Natural killer cell treated with Interleukin-12 subunit alpha and Interleukin-12 subunit beta and Interleukin-15 and Interleukin-18, amount 100 ng/mL, for 72 hours (primary cell): ENCODE results near the gene RSRP1. TPM values are rescaled to one million over a fixed set of nuclear protein-coding genes. Genes with fewer than 3 reads are reported as not detected.
"Not testable (repeated sequence)": the region's sequence is repeated elsewhere in the genome, so short reads cannot be mapped to it uniquely, and the experiment has no call there.

Experiments
- ATAC-seq, 2 donors: fragments of 150-1000 bp; cut with Tn5 transposase in 1 of 2; sonication (Bioruptor Pico), chemical (Tn5 transposase) in 1 of 2; 2 replicates each; pipeline ENCODE4 v1.10.0; 2021
- DNase-seq: peaks from one replicate; pipeline ENCODE4 v3.0.0; 2022; ENCODE audit warnings: low spot score
- H3K27ac Mint-ChIP-seq, 2 donors: 1 replicate in 1 of 2; 2 replicates in 1 of 2; pipeline ENCODE4 v1.8.0; 2022; ENCODE audit warnings: mixed read lengths in 2 of 2, mild to moderate bottlenecking in 1 of 2, moderate library complexity in 1 of 2
- H3K27me3 Mint-ChIP-seq, 2 donors: 1 replicate in 1 of 2; 2 replicates in 1 of 2; pipeline ENCODE4 v1.8.0; 2022; ENCODE audit warnings: mixed read lengths in 2 of 2
- H3K36me3 Mint-ChIP-seq: one replicate; pipeline ENCODE4 v1.8.0; 2022; ENCODE audit warnings: mixed read lengths
- H3K4me1 Mint-ChIP-seq, 2 donors: 1 replicate in 1 of 2; 2 replicates in 1 of 2; pipeline ENCODE4 v1.8.0; 2022; ENCODE audit warnings: low read depth in 2 of 2, mixed read lengths in 2 of 2, mild to moderate bottlenecking in 1 of 2
- H3K4me3 Mint-ChIP-seq: one replicate; pipeline ENCODE4 v1.8.0; 2022; ENCODE audit warnings: mixed read lengths
- H3K9me3 Mint-ChIP-seq: 2 replicates; pipeline ENCODE4 v1.8.0; 2022; ENCODE audit warnings: mixed read lengths
- total RNA-seq, 2 donors: library from RNA; stranded (reverse); gene quantifications; one replicate each; pipeline ENCODE4 v1.2.3, GENCODE V29; 2022

RSRP1 gene
- total RNA-seq, 2 donors from 2014 or later, result 117 to 171 TPM

DNA sequence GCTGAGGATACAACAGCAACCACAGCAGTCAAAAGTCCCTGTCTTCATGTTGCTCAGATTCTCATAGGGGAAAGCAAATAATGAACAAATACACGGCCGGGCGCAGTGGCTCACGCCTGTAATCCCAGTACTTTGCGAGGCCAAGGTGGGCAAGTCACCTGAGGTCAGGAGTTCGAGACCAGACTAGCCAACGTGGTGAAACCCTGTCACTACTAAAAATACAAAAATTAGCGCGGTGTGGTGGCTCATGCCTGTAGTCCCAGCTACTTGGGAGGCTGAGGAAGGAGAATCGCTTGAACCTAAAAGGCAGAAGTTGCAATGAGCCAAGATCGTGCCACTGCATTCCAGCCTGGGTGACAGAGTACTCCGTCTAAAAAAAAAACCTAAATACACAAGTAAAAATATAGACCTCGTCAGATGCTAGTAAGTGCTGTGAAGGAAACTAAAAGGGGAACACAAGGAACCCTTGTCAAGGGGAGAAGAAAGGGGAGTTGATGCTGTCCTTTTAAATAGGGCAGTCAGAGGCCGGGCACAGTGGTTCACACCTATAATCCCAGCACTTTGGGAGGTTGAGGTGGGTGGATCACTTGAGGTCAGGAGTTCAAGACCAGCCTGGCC, 21.0 kb upstream of the RSRP1 start:
- H3K4me1 Mint-ChIP-seq, ATAC-seq, H3K36me3 Mint-ChIP-seq, H3K27me3 Mint-ChIP-seq, H3K9me3 Mint-ChIP-seq, DNase-seq: not testable (repeated sequence)
- Mint-ChIP-seq H3K4me3 (peak overlapping the region; percentile 85), H3K27ac (peak overlapping the region in 1 of 2 donors; percentile 78)

DNA sequence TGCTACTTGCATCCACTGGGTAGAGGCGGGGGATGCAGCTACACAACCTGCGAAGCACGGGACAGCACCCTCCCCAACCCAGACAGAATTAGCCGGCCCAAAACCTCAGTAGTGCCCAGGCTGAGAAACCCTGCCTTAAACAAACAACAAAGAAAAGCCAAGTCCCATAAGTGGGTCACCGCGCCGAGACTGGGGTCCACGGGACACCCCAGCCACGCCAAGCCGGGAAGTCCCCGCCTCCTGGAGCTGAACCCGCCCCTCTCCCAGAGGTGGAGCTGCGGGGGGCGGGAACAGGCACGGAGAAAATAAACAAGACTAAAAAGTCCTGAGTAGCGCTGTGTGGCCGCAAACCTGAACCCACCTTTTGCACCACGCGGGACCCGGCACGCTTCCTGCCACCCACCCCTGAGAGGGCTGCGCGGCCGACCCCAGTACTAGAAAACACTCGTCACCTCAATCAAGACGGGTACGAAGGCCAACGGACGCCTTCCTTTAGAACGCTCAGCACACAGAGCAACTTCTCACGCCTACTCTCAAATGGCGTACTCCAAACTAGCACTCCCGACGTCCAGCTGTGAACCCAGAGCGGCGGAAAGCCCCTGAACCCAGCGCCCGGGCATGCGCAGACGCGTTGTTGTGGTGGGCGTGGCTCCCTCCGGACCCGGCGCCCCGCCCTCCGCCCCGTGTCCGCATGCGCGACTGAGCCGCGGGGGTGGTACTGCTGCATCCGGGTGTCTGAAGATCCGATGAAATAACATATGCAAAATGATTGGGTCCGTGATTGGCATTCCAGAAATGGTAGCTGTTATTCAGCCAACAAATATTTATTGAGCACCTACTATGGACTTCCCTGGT, 20.3 kb upstream of the RSRP1 start:
- not testable (repeated sequence) for H3K9me3 Mint-ChIP-seq, H3K4me1 Mint-ChIP-seq

DNA sequence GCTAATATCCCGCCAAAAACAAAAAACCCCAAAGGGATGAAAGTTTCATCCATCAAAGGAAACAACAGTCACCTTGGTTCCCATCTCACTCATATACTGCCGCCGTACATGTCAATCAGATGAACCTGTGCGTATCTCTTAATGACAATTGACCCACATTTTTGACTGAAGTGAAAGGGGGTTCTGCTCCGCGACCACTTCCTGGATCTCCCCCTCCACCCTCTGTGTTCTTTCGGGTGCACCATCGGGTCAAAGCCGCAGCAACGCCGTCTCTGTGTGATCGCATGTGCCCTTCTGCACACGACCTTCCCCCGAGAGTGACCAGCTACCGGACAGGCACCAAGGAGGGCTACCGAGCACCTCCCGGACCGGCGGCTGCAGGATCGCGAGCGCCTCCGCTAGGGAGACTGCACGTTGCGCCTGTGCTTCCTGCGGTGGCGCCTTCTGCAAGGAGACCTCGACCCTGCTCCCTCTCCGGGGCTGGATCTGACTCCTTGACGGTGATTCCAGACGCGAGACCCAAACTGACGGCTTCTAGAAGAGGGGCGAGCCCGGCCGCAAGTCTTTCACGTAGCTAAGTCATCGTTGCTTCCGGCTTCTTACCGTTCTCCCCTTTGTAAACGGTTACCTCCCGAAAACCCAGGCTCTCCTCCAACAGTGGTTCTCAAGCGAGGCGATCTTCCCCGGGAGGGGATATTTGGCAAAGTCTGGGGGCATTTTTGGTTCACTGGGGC, 19.5 kb upstream of the RSRP1 start:
- H3K4me1 Mint-ChIP-seq, DNase-seq, H3K9me3 Mint-ChIP-seq, H3K36me3 Mint-ChIP-seq, H3K27me3 Mint-ChIP-seq: not testable (repeated sequence)
- peak overlapping the region in 1 of 2 donors; percentile 43 for H3K27ac Mint-ChIP-seq
- peak; percentile 26 to 48 for ATAC-seq
- H3K4me3 Mint-ChIP-seq, result peak overlapping the region; percentile 82

More for the DNA sequence above, 20.3 kb upstream of the RSRP1 start:
- peak overlapping the region in 1 of 2 donors; percentile 78 for H3K27ac Mint-ChIP-seq
- H3K27me3 Mint-ChIP-seq, H3K36me3 Mint-ChIP-seq, DNase-seq: not testable (repeated sequence)
- ATAC-seq, result peak; percentile 91 to 97
- peak overlapping the region; percentile 85 for H3K4me3 Mint-ChIP-seq

DNA sequence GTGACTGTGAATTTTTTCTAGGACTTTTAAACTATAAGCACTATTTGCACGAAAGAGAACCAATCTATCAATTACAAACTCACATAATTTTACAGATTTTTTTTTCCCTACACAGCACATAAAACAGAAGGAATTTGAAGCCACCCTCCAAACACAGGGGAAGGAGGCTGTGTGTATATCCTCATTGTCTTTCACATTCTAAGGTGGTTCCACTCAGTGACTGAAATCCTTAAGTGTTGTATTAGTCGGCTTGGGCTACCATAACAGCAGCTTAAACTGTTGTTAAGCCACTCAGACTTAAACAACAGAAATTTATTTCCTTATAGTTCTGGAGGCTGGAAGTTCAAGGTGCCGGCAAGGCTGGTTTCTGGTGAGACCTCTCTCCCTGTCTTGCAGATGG, 13.1 kb upstream of the RSRP1 start:
- H3K27ac Mint-ChIP-seq, result peak overlapping the region; percentile 26 to 31
- H3K9me3 Mint-ChIP-seq, H3K4me3 Mint-ChIP-seq, H3K4me1 Mint-ChIP-seq, H3K36me3 Mint-ChIP-seq, H3K27me3 Mint-ChIP-seq, DNase-seq, ATAC-seq: not testable (repeated sequence)

DNA sequence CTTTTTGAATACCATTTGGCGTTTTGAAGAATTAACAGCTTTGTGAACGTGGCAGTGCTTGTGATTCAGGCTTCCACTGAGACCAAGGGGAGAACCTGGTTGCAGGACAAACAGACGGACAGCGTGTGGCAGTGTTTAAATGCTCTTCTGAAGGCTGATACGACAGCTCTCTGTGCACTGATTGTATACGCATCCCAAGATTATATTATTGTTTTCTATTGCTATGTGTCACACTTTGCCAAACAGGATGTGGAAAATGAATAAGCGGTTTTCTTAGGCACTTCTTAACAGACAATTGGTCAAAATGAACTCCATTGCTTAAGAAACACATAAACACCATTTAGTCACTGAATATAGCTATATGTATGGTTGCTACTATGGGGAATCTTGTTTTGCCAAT, 12.6 kb upstream of the RSRP1 start:
- ATAC-seq, result peak; percentile 45 to 85
- DNase-seq, H3K36me3 Mint-ChIP-seq, H3K27me3 Mint-ChIP-seq, H3K4me3 Mint-ChIP-seq, H3K9me3 Mint-ChIP-seq, H3K4me1 Mint-ChIP-seq: not testable (repeated sequence)
- H3K27ac Mint-ChIP-seq, result peak overlapping the region; percentile 26 to 31

DNA sequence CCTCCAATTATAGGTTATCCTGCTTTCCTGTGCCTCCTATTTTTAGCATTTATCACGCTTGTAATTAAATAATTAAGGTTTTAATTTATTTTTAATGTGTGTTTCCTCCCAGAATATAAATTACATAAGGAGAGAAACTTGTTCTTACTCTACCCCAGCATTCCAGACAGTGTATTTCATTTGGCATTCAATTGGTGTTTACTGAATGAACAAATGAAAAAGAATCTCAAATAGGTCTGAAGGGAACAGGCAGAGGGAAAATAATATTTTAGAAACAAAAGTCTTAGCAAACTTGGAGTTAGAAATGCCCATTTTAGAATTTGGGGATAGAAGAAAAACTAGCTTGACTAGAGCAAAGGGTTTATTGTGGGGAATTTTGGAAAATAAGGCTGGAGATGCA, 9.9 kb upstream of the RSRP1 start:
- DNase-seq (no peak), ATAC-seq (no peak)
- no peaks in the 10 kb centered on the region for H3K27me3 Mint-ChIP-seq
- no peaks in the 10 kb centered on the region for H3K9me3 Mint-ChIP-seq
- H3K4me3 Mint-ChIP-seq, result no peak overlapping the region
- H3K27ac Mint-ChIP-seq, result no peak overlapping the region
- H3K4me1 Mint-ChIP-seq, result peaks cover 3 to 10% of the 10 kb centered on the region in 2 donors
- H3K36me3 Mint-ChIP-seq, result no peaks in the 10 kb centered on the region

DNA sequence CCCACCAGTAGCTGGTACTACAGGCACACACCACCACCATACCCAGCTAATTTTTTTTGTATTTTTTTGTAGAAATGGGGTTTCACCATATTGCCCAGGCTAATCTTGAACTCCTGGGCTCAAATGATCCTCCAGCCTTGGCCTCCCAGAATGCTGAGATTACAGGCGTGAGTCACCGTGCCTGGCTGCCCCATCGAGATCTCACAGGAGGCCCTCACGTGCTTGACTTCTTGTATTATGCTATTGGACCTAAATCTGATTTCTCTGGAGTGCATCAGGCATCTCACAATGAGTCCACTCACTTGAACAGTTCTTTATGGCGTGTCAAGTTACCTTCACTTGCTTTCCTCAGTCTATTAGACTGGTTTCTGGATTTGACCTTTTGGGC, 9.3 kb upstream of the RSRP1 start:
- no peaks in the 10 kb centered on the region for H3K9me3 Mint-ChIP-seq
- no peaks in the 10 kb centered on the region for H3K36me3 Mint-ChIP-seq
- H3K4me1 Mint-ChIP-seq, result peaks cover 3 to 10% of the 10 kb centered on the region in 2 donors
- no peak overlapping the region for H3K4me3 Mint-ChIP-seq
- no peak overlapping the region for H3K27ac Mint-ChIP-seq
- ATAC-seq (no peak), DNase-seq (no peak)
- no peaks in the 10 kb centered on the region for H3K27me3 Mint-ChIP-seq

DNA sequence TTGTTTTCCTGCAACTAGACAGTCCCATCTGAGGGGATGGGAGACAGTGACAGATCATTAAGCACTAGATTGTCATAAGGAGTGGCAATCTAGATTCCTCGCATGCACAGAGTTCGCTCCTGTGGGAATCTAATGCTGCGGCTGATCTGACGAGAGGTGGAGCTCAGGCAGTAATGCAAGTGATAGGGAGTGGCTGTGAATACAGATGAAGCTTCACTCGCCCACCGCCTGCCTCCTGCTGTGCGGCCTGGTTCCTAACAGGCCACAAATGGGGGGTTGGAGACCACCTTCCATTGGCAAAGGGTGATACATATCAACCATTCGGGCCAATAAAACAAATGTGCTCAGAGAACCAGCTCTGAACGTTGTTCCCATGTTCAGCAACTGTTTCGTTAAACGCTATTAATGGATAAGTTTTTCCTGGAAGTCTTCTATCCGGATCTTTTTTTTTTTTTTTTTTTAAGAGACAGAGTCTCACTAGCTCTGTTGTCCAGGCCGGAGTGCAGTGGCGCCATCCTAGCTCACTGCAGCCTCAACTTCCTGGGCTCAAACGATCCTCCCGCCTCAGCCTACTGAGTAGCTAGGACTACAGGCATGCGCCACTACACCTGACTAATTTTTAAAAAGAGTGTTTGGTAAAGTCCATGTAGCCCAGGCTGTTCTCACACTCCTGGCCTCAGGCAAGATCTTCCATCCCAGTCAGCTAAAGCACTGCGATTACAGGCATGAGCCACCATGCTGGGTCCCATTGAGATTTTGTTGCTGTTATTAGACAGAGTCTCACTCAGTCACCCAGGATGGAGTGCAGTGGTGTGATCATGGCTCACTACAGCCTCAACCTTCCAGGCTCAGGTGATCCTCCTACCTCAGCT, 8.7 kb upstream of the RSRP1 start:
- no peak for ATAC-seq
- Mint-ChIP-seq H3K4me3 (no peak overlapping the region), H3K27me3 (no peaks in the 10 kb centered on the region), H3K36me3 (no peaks in the 10 kb centered on the region), H3K9me3 (no peaks in the 10 kb centered on the region), H3K4me1 (peaks cover 3 to 10% of the 10 kb centered on the region in 2 donors), H3K27ac (no peak overlapping the region)
- DNase-seq, result no peak

DNA sequence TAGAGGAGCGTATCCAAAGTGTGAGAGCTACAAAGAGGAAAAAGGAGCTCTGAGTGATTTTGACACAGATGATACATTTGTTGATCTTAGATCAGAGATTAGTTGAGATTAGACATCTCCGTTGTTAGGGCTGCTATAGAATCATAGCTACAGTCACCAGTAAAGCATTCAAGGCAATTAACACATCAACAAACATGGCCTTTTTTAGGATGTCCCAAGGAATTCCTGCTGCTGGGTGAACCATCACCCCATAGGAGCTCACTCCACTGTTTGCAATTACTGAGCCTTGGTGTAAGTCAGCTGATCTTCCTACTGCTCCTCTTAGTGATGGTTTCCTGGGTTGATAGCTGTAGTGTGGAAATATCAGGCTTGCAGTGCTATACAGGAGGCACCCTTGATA, 6.7 kb upstream of the RSRP1 start:
- Mint-ChIP-seq H3K27me3 (no peaks in the 10 kb centered on the region), H3K36me3 (no peaks in the 10 kb centered on the region), H3K4me3 (no peak overlapping the region), H3K4me1 (peaks cover 0 to 3% of the 10 kb centered on the region in 2 donors), H3K27ac (no peak overlapping the region), H3K9me3 (no peaks in the 10 kb centered on the region)
- ATAC-seq (no peak), DNase-seq (no peak)

DNA sequence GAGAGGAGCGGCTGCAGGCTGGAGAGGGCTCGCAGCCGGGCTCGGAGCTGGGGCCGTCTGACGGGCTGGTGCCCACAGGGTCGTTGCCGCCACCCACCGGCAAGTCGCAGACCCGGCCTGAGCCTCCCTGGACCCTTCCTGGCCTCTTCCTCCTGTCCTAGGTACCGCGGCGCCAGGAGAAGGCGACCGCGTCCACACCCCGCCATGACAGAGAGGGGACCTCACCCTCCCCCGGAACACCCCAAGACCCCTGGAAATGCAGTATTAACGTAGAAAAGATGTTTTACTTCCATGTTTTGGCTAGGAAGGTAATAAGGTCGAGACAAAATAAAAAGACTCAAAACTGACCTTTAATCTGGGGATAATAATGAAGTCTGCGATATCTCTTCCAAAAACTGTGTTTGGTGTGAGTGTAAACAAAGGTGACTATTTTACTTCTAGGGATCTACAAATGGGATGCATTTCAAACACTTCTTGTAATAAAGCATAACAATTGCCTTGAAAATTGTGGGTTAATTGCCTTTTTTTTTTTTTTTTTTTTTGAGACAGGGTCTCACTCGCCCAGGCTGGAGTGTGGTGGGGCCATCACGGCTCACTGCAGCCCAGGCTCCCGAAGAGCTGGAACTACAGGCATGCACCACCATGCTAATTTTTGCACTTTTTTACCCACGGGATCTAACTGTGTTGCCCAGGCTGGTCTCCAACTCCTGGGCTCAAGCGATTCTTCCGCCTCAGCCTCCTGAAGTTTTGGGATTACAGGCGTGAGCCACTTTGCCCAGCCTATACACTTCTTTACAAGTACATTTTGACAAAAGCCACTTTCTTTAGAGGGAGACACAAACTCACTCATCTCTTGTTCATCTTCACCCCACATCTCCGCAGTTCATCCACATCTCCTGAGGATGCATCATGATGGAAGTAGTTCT, 838 bp upstream of the RSRP1 start:
- ATAC-seq (peak in 1 of 2 donors; percentile 71), DNase-seq (no peak)
- Mint-ChIP-seq H3K27me3 (no peaks in the 10 kb centered on the region), H3K36me3 (peaks cover 30% of the 10 kb centered on the region), H3K27ac (peak overlapping the region; percentile 97 to 98), H3K4me3 (peak overlapping the region; percentile 98), H3K9me3 (no peaks in the 10 kb centered on the region), H3K4me1 (peaks cover 33 to 35% of the 10 kb centered on the region in 2 donors)

DNA sequence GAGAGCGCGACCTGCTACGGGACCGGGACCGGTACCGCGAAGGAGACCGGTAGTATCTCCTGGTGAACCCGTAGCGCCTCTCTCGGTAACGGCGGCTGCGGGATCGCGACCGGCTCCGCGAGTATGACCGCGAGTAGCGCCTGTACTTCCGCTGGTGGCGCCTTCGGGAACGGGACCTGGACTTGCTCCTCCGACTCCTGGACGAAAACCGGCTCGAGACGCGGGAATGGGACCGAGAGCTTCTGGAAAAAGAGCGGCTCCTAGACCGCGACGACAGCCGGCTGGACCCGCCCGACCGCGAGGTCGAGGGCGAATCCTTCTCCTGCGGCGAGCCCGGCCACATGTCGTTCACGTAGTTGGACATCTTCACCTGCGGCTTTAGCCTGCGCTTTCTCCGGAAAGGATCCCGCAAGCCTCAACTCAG, 642 bp downstream of the RSRP1 start:
- peak overlapping the region; percentile 98 for H3K4me3 Mint-ChIP-seq
- peaks cover 33 to 46% of the 10 kb centered on the region in 2 donors for H3K4me1 Mint-ChIP-seq
- DNase-seq, result no peak
- H3K27me3 Mint-ChIP-seq, result no peaks in the 10 kb centered on the region
- peak; percentile 0 to 2 for ATAC-seq
- peaks cover 40% of the 10 kb centered on the region for H3K36me3 Mint-ChIP-seq
- no peaks in the 10 kb centered on the region for H3K9me3 Mint-ChIP-seq
- H3K27ac Mint-ChIP-seq, result peak overlapping the region; percentile 97 to 98

DNA sequence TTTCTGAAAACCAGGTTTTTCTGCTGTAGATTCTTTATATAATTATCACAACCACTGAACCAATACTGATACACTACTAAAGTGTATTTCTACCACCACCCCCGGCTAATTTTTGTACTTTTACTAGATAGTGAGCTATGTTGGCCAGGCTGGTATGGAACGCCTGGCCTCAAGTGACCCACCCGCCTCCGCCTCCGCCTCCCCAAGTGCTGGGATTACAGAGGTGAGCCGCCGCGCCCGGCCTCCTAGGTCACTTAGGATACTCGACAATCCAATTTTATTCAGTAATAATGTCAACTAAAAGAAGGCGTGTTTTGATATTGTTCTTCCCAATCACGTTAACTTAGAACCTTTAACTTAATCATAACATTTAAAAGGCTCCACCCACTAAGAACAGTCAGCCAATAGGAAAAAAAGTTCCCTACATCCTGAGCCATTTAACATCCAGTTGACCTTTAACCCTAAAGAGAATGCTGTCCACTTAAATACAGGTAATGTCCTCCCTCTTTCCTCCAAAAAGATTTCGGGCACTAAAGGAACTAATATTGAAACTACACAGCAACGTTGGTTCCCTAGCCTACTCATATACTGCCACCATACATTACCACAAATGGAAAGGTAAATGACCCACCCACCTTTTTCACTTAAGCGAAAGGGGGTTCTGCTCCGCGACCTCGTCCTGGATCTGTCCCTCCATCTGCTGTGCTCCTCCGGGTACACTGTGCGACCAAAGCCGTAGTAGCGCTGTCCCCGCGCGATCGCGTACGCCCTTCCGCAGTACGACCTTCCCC, 1.2 kb downstream of the RSRP1 start:
- DNase-seq (no peak), ATAC-seq (peak; percentile 0)
- Mint-ChIP-seq H3K27me3 (no peaks in the 10 kb centered on the region), H3K9me3 (no peaks in the 10 kb centered on the region), H3K36me3 (peaks cover 40% of the 10 kb centered on the region), H3K4me1 (peaks cover 33 to 46% of the 10 kb centered on the region in 2 donors), H3K4me3 (peak overlapping the region; percentile 98), H3K27ac (peak overlapping the region; percentile 97 to 98)
